GM12878 (cell line): Measurements from ENCODE around the gene KCNJ10. TPM values are rescaled to one million over a fixed set of nuclear protein-coding genes. Genes with fewer than 3 reads are reported as not detected.

ENCODE experiments used
- CEBPB ChIP-seq, 2 experiments: fragments of 150-350 bp in 1 of 2; IDR thresholded peaks; 2 replicates each; pipeline ENCODE4 v1.6.1; 2012 to 2014; ENCODE audit warnings: low read depth in 2 of 2, low read length in 2 of 2, borderline replicate concordance in 1 of 2, inconsistent platforms in 1 of 2
- CHD4 ChIP-seq: fragments of 200-600 bp; sonication (generic); IDR thresholded peaks from 2 replicates; pipeline ENCODE4 v1.6.1; 2016; ENCODE audit warnings: mild to moderate bottlenecking
- NR2C2 ChIP-seq: IDR thresholded peaks from 2 replicates; pipeline ENCODE4 v1.6.1; 2011; ENCODE audit warnings: borderline replicate concordance, low read depth; ENCODE audit not compliant: control insufficient read depth, insufficient read length
- RAD51 ChIP-seq: fragments of 450-650 bp; IDR thresholded peaks from 2 replicates; pipeline ENCODE4 v1.6.1; 2016; ENCODE audit warnings: moderate library complexity, mild to moderate bottlenecking, inconsistent platforms
- RELA ChIP-seq: fragments of 450-650 bp; IDR thresholded peaks from 2 replicates; pipeline ENCODE4 v1.8.0; 2014; ENCODE audit warnings: borderline replicate concordance; ENCODE audit not compliant: partially characterized antibody
- SMAD5 ChIP-seq: IDR thresholded peaks from 2 replicates; pipeline ENCODE4 v1.6.1; 2016; ENCODE audit warnings: antibody characterized with exemption, low read depth
- SRF ChIP-seq, 2 experiments: IDR thresholded peaks; 2 replicates each; pipeline ENCODE4 v1.6.1; 2011; ENCODE audit warnings: low read depth in 2 of 2, low read length in 2 of 2, mild to moderate bottlenecking in 1 of 2, moderate library complexity in 1 of 2
- polyA plus RNA-seq, 11 experiments: library from polyadenylated mRNA; depleted of rRNA in 4 of 11; unstranded in 6 of 11; stranded (reverse) in 5 of 11; fragments of >200 nt; fragmentation: Nextera tagmentation in 4 of 11; fragmentation: Illumina TruSeq in 1 of 11; extraction: Ambion mirVana in 4 of 11; extraction: Trizol in 1 of 11; gene quantifications; 1 replicate in 1 of 11; 2 replicates in 10 of 11; pipeline versions ENCODE4 v1.2.1 to v1.2.3, GENCODE V29; 2011 to 2016; ENCODE audit warnings: inconsistent platforms in 2 of 11, missing spikeins in 2 of 11, low read depth in 1 of 11
- total RNA-seq, 4 experiments: library from RNA; depleted of rRNA in 3 of 4; stranded (reverse); fragments of >200 nt in 3 of 4; fragmentation: Illumina TruSeq in 1 of 4; extraction: Trizol in 1 of 4; gene quantifications; 2 replicates each; pipeline versions ENCODE4 v1.2.1 to v1.2.3, GENCODE V29; 2013 to 2021
- TF ChIP-seq, protein P1 (sequence below): IDR thresholded peaks from 2 replicates; pipeline ENCODE4 v1.6.1; 2012; ENCODE audit warnings: mild to moderate bottlenecking, low read depth, low read length
- TF ChIP-seq, protein P2 (sequence below): fragments of 450-650 bp; formaldehyde crosslinking; IDR thresholded peaks from 2 replicates; pipeline ENCODE4 v1.4.0; 2022; ENCODE audit warnings: mild to moderate bottlenecking, moderate library complexity
- TF ChIP-seq, protein P3 (sequence below): IDR thresholded peaks from 2 replicates; pipeline ENCODE4 v1.6.1; 2011; ENCODE audit warnings: borderline replicate concordance, low read depth, mild to moderate bottlenecking, moderate library complexity, low read length; ENCODE audit not compliant: insufficient read depth, poor library complexity, severe bottlenecking
- TF ChIP-seq, protein P4 (sequence below): IDR thresholded peaks from 2 replicates; pipeline ENCODE4 v1.6.1; 2012; ENCODE audit warnings: low read length, inconsistent platforms
- TF ChIP-seq, protein P5 (sequence below): fragments of 450-650 bp; IDR thresholded peaks from 2 replicates; pipeline ENCODE4 v1.6.1; 2017; ENCODE audit warnings: mild to moderate bottlenecking, low read depth, inconsistent platforms; ENCODE audit not compliant: poor library complexity, severe bottlenecking
- TF ChIP-seq, protein P6 (sequence below): fragments of 450-650 bp; IDR thresholded peaks from 2 replicates; pipeline ENCODE4 v1.6.1; 2017; ENCODE audit warnings: antibody characterized with exemption, mild to moderate bottlenecking, moderate library complexity

The KCNJ10 gene
- total and polyA plus RNA-seq, 10 of the 15 experiments (the other 5 are each of a cell fraction or from before 2014, with no cell fraction given): 0.01 to 0.29 (median 0.09) TPM; not detected in 2

DNA sequence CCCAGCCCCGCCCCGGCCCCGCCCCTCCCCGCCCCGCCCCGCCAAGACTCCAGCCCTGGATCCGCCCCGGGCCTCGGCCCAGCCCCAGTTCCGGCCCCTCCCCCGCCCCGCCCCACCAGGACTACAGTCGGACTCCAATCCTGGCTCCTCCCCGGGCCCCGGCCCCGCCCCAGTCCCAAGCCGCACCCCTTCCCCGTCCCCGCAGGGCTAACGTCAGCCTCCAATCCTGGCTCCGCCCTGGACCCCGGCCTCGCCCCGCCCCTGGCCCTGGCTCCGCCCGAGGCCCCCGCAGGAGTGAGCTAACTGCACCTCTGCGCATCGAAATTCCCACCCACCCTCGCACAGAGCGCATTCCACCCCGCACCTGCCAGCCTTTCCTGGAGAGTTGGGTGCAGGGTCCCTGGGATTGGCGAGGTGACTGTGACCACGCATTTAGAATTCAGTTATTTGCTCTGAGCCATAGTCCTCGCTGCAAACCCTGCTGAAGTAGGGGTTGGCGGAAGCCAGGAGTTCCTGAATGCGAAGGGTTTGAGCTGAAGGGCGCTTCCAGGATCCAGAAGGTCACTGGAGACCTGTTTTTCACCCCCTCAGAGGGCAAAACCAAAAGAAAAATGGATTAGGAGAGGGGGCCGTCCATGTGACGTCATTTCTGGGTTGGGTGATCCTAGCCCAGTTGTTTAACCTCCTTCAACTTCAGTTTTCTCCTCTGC is 29.0 kb upstream of the KCNJ10 start (continued):
- TF ChIP-seq, protein P1, sequence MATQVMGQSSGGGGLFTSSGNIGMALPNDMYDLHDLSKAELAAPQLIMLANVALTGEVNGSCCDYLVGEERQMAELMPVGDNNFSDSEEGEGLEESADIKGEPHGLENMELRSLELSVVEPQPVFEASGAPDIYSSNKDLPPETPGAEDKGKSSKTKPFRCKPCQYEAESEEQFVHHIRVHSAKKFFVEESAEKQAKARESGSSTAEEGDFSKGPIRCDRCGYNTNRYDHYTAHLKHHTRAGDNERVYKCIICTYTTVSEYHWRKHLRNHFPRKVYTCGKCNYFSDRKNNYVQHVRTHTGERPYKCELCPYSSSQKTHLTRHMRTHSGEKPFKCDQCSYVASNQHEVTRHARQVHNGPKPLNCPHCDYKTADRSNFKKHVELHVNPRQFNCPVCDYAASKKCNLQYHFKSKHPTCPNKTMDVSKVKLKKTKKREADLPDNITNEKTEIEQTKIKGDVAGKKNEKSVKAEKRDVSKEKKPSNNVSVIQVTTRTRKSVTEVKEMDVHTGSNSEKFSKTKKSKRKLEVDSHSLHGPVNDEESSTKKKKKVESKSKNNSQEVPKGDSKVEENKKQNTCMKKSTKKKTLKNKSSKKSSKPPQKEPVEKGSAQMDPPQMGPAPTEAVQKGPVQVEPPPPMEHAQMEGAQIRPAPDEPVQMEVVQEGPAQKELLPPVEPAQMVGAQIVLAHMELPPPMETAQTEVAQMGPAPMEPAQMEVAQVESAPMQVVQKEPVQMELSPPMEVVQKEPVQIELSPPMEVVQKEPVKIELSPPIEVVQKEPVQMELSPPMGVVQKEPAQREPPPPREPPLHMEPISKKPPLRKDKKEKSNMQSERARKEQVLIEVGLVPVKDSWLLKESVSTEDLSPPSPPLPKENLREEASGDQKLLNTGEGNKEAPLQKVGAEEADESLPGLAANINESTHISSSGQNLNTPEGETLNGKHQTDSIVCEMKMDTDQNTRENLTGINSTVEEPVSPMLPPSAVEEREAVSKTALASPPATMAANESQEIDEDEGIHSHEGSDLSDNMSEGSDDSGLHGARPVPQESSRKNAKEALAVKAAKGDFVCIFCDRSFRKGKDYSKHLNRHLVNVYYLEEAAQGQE: no peak
- TF ChIP-seq SMAD5 (no peak), RELA (no peak), SRF (IDR thresholded peaks at IDR 0.05; ENCODE audit: low read depth in 2 of 2, low read length in 2 of 2) (no peak), NR2C2 (no peak), RAD51 (no peak), CEBPB (IDR thresholded peaks at IDR 0.05; ENCODE audit: borderline replicate concordance in 1 of 2, low read depth in 2 of 2, low read length in 2 of 2) (no peak), CHD4 (no peak)
- TF ChIP-seq, protein P2, sequence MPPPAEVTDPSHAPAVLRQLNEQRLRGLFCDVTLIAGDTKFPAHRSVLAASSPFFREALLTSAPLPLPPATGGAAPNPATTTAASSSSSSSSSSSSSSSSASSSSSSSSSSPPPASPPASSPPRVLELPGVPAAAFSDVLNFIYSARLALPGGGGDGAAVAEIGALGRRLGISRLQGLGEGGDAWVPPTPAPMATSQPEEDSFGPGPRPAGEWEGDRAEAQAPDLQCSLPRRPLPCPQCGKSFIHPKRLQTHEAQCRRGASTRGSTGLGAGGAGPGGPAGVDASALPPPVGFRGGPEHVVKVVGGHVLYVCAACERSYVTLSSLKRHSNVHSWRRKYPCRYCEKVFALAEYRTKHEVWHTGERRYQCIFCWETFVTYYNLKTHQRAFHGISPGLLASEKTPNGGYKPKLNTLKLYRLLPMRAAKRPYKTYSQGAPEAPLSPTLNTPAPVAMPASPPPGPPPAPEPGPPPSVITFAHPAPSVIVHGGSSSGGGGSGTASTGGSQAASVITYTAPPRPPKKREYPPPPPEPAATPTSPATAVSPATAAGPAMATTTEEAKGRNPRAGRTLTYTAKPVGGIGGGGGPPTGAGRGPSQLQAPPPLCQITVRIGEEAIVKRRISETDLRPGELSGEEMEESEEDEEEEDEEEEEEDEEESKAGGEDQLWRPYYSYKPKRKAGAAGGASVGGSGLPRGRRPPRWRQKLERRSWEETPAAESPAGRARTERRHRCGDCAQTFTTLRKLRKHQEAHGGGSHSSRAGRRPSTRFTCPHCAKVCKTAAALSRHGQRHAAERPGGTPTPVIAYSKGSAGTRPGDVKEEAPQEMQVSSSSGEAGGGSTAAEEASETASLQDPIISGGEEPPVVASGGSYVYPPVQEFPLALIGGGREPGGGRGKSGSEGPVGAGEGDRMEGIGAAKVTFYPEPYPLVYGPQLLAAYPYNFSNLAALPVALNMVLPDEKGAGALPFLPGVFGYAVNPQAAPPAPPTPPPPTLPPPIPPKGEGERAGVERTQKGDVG (CRISPR knock-in tag): no peak
- TF ChIP-seq, protein P3, sequence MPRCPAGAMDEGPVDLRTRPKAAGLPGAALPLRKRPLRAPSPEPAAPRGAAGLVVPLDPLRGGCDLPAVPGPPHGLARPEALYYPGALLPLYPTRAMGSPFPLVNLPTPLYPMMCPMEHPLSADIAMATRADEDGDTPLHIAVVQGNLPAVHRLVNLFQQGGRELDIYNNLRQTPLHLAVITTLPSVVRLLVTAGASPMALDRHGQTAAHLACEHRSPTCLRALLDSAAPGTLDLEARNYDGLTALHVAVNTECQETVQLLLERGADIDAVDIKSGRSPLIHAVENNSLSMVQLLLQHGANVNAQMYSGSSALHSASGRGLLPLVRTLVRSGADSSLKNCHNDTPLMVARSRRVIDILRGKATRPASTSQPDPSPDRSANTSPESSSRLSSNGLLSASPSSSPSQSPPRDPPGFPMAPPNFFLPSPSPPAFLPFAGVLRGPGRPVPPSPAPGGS: no peak
- TF ChIP-seq, protein P4, sequence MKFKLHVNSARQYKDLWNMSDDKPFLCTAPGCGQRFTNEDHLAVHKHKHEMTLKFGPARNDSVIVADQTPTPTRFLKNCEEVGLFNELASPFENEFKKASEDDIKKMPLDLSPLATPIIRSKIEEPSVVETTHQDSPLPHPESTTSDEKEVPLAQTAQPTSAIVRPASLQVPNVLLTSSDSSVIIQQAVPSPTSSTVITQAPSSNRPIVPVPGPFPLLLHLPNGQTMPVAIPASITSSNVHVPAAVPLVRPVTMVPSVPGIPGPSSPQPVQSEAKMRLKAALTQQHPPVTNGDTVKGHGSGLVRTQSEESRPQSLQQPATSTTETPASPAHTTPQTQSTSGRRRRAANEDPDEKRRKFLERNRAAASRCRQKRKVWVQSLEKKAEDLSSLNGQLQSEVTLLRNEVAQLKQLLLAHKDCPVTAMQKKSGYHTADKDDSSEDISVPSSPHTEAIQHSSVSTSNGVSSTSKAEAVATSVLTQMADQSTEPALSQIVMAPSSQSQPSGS: no peak
- TF ChIP-seq, protein P5, sequence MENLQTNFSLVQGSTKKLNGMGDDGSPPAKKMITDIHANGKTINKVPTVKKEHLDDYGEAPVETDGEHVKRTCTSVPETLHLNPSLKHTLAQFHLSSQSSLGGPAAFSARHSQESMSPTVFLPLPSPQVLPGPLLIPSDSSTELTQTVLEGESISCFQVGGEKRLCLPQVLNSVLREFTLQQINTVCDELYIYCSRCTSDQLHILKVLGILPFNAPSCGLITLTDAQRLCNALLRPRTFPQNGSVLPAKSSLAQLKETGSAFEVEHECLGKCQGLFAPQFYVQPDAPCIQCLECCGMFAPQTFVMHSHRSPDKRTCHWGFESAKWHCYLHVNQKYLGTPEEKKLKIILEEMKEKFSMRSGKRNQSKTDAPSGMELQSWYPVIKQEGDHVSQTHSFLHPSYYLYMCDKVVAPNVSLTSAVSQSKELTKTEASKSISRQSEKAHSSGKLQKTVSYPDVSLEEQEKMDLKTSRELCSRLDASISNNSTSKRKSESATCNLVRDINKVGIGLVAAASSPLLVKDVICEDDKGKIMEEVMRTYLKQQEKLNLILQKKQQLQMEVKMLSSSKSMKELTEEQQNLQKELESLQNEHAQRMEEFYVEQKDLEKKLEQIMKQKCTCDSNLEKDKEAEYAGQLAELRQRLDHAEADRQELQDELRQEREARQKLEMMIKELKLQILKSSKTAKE: no peak
- TF ChIP-seq, protein P6, sequence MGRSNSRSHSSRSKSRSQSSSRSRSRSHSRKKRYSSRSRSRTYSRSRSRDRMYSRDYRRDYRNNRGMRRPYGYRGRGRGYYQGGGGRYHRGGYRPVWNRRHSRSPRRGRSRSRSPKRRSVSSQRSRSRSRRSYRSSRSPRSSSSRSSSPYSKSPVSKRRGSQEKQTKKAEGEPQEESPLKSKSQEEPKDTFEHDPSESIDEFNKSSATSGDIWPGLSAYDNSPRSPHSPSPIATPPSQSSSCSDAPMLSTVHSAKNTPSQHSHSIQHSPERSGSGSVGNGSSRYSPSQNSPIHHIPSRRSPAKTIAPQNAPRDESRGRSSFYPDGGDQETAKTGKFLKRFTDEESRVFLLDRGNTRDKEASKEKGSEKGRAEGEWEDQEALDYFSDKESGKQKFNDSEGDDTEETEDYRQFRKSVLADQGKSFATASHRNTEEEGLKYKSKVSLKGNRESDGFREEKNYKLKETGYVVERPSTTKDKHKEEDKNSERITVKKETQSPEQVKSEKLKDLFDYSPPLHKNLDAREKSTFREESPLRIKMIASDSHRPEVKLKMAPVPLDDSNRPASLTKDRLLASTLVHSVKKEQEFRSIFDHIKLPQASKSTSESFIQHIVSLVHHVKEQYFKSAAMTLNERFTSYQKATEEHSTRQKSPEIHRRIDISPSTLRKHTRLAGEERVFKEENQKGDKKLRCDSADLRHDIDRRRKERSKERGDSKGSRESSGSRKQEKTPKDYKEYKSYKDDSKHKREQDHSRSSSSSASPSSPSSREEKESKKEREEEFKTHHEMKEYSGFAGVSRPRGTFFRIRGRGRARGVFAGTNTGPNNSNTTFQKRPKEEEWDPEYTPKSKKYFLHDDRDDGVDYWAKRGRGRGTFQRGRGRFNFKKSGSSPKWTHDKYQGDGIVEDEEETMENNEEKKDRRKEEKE: no peak
